Urothelium cell line (cell line): ENCODE measurements around the gene GRAMD2B.
A peak's percentile ranks its signal among the peaks of the same experiment; 100 is the strongest.
"Not testable (repeated sequence)": the region's sequence is repeated elsewhere in the genome, so short reads cannot be mapped to it uniquely, and the experiment has no call there.

Experiments used
- DNase-seq: peaks from one replicate; pipeline ENCODE4 v3.0.0; 2011; ENCODE audit warnings: low spot score, mixed read lengths
- FAIRE-seq: peaks from 2 replicates; lab custom pipeline; 2011; peaks lifted over from hg19 to GRCh38; lab: Jason Lieb, UNC

GRAMD2B gene

GRCh38 chr5:126448720-126449119 lies 25.5 kb downstream of the GRAMD2B start:
- FAIRE-seq (no peak), DNase-seq (no peak)

GRCh38 chr5:126449751-126450271 lies 26.6 kb downstream of the GRAMD2B start:
- peak; percentile 23 for DNase-seq
- no peak for FAIRE-seq

- FAIRE-seq (no peak), DNase-seq (no peak)
Measured at GRCh38 chr5:126450346-126450745, 27.1 kb downstream of the GRAMD2B start.

GRCh38 chr5:126450907-126451306 lies 27.7 kb downstream of the GRAMD2B start:
- FAIRE-seq, result no peak
- no peak for DNase-seq

- FAIRE-seq (no peak), DNase-seq (no peak)
Measured at GRCh38 chr5:126452477-126452876, 29.3 kb downstream of the GRAMD2B start.

- FAIRE-seq (no peak), DNase-seq (peak; percentile 48)
Measured at GRCh38 chr5:126454081-126454480, 30.9 kb downstream of the GRAMD2B start.

GRCh38 chr5:126454535-126454934 lies 31.3 kb downstream of the GRAMD2B start:
- FAIRE-seq (no peak), DNase-seq (no peak)

GRCh38 chr5:126455264-126455663 lies 32.1 kb downstream of the GRAMD2B start:
- no peak for FAIRE-seq

GRCh38 chr5:126455728-126456127 lies 32.5 kb downstream of the GRAMD2B start:
- DNase-seq, result no peak
- no peak for FAIRE-seq

More at GRCh38 chr5:126455264-126455663, 32.1 kb downstream of the GRAMD2B start:
- DNase-seq, result no peak

DNA sequence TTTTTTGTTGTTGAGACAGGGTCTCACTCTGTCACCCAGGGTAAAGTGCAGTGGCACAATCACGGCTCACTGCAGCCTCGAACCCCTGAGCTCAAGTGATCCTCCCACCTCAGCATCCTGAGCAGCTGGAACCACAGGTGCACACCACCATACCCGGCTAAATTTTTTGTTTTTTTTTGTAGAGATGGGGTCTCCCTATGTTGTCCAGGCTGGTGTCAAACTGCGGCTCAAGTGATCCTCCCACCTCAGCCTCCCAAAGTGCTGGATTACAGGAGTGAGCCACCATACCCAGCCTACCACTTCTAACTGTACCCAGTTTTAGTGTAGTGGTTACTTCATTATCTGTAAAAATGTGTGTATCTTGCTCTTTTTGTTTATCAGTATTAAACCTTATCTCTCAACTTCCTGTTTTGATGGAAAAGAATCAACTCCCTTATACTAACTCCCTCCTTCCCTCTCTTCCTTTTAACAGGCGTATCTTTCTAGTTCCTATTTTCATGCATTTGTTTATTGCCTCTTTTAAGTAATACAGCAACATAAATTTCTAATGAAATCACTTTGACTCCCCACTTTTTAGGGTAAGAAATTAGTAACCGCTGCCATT lies 33.1 kb downstream of the GRAMD2B start:
- FAIRE-seq, result no peak
- DNase-seq, result no peak

DNA sequence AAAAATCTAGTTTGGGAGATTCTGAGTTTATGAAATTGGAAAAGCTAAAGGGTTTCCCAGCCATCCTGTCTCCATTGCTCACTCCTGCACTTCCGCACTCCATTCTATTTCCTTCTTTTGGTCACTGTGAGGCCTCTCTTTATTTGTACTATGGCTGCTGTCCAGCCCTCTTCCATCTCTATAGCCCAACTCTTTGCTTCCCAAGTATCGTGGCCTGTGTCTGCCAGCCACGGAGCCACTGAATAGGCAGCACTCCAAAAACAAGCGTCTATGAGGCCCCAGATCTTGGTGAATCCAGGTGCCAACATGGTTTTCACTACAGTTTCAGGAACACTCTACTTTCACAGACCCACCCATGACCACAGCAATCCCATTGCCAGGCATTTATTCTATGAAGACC lies 37.2 kb downstream of the GRAMD2B start:
- DNase-seq (no peak), FAIRE-seq (no peak)

DNA sequence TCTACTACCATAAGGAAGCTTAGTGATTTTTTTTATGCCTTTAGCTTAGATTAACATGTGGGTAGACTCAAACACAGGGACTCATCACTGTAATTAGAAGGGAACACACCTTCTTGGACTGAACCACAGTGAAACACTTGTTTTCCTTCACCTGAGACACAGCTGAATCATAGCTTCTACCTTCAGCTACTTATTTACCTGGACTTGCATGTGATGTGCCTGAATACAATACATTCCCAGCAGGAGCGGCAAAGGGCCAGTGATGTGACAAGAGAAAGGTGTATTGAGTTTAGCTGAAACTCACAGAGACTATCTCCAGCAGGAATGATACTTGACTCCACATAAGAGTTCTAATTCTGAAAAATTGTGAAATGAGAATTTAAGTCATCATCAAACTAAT lies 37.8 kb downstream of the GRAMD2B start:
- DNase-seq (no peak), FAIRE-seq (no peak)

DNA sequence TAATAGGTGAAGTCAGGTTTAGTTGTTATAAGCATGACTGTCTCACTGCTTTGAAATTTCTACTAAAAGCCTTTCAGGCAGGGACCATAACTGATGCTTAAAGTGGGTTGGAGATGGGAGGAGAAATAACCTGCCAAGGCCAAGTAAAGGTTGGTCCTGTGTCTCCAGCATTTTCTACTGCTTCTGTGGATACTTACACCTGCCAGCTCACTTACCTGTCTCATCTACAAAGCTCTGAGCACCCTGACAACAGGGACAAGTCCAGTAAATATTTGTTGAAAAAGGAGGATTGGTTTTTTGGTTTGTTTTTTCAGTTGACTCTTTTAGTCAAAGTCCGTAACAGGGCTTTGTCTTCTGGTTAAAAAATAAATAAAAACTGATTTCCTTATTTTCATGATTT lies 38.6 kb downstream of the GRAMD2B start:
- DNase-seq (no peak), FAIRE-seq (no peak)

DNA sequence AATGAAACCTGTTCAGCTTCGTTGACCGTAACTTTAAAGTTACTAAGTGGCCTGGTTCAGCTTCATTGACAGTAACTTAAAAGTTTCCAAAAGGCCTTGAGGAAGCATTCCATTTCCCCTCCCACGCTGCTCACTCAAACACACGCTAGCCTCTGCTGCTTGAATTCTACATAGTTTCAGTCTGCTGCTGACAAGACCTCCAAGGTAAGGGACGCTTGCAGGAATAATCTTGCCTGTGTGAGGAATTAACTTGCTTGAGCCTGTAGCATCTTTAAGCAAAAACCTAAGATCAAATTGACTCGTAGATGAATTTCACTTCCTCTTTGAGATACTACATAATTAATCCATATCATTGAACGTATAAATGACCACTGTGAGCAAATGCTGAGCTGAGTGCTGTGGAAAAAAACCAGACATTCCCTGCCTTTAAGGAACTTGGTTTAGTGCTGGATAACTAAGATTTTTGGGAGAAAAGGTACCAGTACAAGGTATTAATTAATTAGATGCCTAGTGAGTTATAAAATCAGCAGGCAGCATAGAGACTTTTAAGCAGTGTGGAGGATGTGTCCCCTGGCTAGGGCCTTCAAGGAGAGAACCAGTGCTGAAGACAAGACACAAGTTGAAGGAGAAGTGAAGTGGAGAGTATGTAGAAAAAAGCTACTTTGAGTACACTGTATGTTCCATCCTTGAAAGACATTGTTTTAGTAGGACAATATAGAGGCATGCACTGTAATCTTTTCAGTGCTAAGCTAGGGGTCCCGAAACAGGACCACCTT lies 39.2 kb downstream of the GRAMD2B start:
- no peak for FAIRE-seq
- DNase-seq, result no peak

DNA sequence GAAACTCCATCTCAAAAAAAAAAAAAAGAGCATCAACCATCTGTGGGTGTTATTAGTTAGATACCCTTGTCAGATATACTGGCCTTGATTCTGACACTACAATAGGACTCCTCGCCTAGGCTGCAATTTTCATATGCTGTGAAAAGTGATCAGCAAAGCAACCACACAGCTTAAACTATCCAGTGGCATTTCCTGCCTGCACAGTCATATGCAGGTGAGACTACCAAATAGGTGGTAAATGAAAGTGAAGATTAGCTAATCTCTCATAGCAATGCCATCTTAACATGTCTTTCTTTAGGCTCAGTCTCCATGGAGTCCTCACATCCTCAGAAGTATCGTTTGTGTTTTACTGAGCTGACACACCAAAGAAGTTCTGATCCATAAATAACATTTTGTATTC lies 40.8 kb downstream of the GRAMD2B start:
- FAIRE-seq, result no peak

DNA sequence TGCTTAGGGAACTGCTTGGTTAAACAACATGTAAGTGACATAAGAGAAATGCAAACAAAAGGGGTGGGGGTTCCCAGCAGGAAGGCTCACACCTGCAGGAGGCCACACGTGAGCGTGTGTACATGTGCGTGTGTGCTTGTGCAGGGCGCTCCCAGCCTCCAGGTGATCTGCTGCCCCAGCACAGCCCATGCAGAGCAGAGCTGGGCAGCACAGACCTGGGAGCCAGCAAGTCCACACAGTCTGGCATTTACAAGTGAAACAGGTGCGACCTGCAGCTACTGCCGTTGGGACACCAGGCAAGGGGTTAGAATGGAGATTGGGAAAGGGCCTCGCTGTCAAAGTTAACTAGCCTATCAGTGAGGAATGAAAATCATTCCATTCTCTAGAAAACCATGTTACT lies 41.8 kb downstream of the GRAMD2B start:
- DNase-seq (no peak), FAIRE-seq (no peak)

More for the DNA sequence above, 40.8 kb downstream of the GRAMD2B start:
- no peak for DNase-seq

DNA sequence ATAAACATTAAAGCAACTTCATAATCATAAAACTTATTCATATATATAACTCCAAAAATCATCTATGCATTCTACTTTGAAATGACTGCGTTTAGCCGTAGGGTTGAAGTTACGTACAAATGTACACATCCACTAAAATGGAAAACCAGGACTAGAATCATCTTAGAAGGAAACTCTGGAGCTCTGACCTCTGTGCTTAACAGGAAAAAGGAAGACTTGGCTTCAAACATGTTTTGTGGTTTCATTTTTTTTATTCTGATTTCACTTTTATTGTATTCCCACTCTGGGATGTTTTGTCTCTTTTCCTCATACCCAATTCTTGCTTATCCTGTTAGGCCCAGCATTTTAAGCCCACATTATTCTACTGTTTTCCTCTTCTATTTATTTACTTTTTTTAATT lies 44.9 kb downstream of the GRAMD2B start:
- DNase-seq, result no peak
- no peak for FAIRE-seq

DNA sequence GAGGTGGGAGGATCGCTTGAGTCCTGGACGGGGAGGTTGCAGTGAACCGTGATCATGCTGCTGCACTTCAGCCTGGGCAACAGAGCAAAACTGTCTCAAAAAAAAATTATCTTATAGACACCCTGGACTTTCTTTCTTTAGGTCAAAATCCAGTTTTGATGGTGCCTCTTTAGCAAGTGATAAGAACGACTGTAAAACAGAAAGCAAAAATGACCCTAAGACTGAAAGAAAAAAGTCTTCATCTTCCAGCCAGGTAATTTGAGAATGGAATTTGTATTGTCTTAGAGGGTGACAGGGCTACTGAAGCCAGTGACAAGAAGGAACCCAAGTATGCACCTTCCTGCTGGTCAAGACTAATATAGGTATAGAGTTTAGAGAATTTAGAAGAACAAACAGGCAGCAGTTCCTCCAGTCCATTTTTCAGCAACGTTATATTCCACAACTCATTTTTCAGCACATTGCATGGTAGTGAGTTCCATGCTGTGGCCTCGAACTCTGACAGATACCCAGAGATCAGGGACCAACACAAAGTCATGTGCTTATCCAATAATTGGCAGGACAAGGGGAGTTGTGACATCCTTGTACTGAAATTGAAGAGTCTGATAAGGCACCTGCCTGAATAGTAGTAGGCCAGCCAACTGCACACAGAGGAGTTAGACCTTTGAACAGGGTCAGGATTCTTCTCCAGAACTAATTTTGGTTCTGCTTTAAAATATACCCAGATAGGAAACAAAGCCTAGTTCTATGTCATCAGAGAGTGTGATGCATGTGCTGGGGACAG lies 46.5 kb downstream of the GRAMD2B start:
- FAIRE-seq (no peak), DNase-seq (no peak)

- not testable (repeated sequence) for FAIRE-seq, DNase-seq
Measured at GRCh38 chr5:126470529-126470928, 47.3 kb downstream of the GRAMD2B start.

GRCh38 chr5:126471247-126471646 lies 48.0 kb downstream of the GRAMD2B start:
- FAIRE-seq, result no peak
- DNase-seq, result no peak

DNA sequence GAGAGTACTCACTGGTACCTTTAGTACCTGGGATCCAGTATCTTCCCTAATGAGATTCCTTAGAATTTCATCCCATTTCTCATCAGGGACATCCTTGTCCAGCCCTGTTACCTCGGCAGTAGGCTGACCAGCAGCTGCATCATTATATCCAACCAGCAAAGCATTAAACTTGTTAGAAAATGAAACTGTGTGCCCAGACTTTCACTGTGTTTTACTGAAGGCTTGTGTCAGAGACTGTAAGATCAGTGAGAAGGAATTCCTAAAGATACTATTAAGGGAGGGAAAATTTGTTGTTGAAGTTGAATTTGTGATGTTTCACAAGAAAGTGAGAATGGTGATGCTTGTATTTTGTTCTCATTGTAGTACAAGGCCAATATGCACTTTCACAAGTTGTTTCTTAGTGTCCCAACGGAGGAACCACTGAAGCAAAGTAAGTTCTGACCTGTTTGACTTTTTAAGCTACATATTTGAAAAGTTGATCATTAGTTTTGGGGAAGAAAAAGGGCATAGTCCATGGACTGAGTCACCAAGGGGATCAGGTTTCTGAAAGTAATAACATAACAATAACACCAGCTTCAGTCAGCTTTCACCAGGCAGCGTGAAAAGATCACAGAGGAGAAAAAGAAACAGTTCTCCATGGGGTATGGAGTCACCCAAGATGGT lies 48.8 kb downstream of the GRAMD2B start:
- FAIRE-seq, result no peak
- DNase-seq, result peak; percentile 30
